GM18520 (cell line): ENCODE results near the gene FBRS.
"Not testable (repeated sequence)": the region's sequence is repeated elsewhere in the genome, so short reads cannot be mapped to it uniquely, and the experiment has no call there.

Experiments
- ATAC-seq: cut with Tn5 transposase; IDR thresholded peaks from one replicate; pipeline ENCODE4 v1.9.1; 2021; ENCODE audit not compliant: unreplicated experiment

FBRS gene

DNA sequence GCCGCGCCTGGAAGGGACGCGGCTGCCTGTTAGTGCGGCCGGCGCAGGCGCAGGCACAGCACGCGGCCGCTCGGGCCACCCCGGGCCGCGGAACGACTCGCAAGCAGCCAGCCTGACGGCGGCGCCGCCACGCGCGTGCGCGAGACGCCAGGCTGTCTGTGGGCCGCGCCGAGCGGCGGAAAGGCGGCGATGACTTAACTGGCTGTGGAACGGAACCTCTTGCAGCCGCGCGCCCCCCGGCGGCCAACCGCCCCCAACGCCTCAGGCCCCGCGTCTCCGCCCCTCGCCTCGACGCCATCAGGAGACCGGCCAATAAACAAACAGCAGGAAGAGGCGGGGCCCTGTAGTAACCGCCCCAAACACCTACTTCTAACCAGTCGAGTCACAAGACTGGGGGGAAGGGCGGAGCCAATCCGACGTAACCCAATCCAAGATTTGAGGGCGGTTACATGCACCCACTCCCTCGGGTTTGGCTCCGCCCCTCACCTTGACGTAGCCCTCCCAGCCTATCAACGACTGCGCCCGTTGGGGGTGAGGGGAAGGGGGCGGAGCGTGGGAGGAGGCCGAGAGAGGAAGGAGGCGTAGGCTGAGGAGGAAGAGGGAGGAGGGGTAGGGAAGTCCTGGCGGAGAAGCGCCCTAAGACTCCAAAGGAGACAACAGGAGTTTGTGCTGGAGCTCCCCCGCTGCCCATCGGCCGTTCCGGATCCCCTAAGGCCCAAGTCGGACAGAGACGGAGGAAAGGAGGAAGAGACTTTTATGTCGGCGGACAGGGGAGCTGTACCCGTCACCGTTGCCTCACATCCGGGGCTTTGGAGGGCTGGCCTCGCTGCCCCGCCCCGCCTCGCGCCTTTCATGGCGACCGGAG lies at the start of gene FBRS:
Gene FBRS, plus strand, starts transcription at position 566 of the 865 bp plus-strand sequence. CDS start 1,088 bp downstream, outside the sequence.
- peak; percentile 59 for ATAC-seq

DNA sequence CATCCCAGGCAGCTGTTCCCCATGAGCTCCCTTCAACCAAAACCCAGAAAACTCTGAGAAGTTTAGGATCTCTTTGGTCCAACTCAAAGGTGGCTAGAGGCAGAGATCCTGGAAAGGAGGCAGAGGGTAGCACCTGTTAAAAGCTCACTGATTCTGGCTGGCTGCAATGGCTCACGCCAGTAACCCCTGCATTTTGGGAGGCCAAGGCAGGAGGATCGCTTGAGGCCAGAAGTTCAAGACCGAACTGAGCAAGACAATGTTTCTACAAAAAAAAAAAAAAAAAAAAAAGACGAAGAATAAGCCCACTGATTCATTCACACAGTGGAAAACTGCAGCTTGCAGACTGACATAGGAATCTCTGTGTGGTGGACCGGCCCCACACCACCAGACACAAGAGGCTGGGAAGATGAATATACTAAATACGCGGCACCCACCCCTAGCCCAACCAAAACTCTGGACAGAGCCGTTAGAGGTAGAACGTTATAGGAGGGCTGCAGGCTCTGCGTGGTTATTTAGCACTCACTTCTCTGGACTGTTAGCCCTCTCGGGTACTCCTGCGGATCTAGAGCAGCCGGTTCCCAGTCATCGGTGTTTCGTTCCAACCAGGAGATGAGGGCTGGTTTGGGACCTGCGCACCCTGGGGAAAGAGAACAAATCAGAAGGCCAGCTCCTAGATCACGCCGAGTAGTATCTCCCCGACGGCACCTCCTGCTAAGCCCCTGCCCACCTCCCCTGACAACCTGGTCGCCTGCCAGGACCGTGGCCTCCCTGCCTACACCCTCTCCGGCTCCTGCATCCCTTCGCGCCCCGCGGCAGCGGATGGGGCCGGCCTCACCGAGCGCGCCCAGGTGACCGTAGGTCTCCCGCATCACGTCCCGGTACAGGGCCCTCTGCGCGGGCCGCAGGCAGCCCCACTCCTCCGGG lies 49.0 kb upstream of the FBRS start:
- peak; percentile 21 for ATAC-seq

DNA sequence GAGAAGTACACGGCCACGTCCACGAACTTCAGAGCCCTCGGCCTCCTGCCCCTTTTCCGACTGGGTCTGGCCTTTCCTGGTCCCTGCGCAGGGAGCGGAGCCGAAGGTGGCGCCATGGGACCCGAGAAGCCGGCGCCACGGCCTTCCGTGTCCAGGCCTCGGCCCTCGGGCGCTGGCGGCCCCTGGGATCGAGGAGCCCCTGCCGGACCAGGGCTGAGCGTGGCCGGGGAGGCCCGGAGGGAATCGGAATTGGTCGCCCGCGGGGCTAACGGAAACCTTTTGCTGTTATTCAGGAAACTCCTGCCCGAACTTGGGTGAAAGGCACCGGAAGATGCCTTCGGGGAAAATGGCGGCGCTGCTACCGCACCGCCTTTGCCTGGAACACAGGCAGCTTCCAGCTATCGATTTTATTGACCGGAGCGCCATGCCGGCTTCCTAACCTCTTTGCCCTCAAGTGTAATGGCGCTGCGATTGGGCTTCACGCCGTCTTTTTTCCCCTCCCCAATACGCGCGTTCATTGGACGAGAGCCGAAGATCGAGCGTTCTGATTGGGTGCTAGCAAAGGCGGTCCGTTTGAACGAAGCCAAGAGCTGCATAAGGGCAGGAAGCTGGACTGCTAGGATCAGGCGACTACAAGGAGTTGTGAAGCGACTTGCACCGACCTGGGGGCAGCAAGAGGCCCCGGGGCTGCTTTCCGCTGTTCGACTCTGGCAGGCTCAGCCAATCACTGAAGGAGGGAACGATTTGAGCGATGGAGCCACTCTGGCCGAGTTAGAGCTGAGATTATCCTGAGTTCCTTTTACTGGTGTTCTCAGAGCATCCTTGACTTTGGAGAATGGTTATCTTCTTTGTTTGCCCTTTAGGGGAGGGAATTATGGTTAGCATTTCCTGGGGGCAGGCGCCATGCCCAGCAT lies 48.0 kb upstream of the FBRS start, which contains the start of gene ZNF689:
Gene ZNF689, minus strand, starts transcription at position 464 of the 914 bp plus-strand sequence. Its CDS starts 348 bp downstream, at position 116.
- ATAC-seq, result peak; percentile 83

DNA sequence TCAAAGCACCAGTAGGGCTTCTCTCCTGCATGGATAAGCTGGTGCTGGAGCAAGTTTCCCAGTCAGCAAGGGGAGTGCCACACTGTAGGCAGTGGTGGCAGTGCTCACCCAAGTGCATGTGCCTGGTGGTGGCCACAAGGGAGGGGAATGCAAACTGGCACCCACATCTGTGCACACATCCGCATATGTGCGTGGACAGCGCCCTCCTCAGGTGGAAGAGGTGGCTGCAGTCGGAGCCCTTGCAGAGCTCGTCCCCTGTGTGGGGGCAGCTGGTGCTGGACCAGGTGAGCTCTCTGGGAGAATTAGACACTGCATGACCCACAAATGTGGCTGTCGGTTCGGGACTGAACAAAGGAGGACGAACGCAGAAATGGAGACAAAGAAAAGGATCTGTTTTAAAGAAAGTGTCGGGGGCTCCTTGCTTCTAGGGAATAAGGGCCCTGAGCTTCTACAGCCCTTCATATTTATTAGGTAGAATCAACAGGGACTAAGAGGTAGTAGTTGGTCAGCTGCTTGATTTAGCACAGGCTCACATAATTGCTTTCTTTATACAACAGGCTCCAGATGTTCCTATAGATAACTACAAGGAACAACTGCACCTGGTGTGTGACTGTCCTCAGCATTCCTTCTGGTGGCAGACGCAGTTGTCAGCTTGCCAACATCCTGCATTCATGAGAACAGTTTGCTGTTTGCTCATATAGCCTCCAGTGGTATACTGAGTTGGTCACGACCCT lies 42.7 kb upstream of the FBRS start:
- no peak for ATAC-seq

DNA sequence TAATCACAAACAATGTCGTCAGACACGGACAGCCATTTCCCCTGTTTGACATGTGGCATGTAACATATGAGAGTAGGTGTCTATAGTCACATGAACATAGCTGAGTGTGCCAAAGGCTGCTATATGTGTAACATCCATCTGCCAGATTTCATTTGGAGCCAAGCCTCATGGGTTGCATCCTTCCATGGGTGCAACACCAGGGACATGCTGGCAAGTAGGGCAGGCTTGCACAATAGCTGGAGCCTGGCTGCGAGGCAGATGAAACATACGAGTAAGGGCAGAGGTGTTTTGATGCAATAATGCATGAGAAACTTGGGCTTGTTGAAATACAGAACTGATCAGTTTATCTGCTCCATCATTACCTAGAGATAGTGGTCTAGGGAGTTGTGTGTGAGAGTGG lies 39.0 kb upstream of the FBRS start:
- no peak for ATAC-seq

DNA sequence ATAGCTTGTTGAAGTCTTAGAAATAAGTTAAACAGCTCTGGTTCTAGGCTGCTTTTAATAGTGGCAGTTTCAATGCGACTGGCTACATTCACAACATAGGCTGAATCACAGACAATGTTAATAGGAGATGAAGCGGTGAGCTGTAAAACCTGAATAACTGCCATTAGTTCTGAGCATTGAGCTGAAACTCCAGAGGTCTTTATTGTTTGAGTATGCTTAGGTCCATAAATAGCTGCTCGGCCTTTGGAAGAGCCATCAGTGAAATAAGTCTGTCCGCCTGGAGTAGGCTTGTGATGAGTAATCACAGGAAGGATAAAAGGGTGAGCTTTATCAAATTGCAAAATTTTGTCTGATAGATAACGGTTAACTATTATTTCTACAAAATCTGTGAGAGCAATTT lies 38.6 kb upstream of the FBRS start:
- ATAC-seq, result no peak

DNA sequence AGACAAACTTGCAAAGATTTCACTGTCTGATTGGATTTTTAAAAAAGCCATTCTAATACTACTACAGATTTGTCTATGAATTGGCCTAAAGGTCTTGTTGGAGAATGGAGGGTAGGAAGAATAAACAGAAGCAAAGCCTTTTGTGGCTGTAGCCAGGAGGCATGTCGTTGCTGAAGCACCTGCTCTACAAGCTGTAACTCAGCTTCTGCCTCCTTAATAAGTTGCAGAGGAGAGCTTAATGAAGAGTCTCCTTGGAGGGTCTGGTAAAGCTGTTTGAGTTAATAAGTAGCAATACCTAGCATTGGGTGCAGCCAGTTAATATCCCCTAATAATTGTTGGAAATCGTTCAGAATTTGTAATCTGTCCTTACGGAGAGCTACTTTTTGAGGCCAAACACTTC lies 38.1 kb upstream of the FBRS start:
- ATAC-seq, result no peak

DNA sequence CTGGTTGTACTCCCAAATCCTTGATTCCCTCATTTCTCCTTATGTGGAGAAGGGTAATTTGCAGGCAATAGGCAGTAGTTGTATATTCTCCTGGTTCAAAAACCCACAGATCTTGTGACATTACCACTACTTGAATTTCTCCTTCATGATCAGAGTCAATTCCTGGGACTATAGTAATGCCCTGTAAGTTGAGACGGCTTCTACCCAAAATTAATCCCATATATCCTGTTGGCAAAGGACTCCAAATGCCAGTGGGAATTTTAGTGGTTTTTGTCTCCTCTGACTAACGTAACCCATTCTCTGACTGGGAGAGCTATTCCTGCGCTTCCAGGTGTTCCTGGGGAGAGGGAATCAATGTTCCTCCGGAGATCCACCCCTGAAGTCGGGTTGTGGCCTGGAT lies 36.5 kb upstream of the FBRS start:
- no peak for ATAC-seq

DNA sequence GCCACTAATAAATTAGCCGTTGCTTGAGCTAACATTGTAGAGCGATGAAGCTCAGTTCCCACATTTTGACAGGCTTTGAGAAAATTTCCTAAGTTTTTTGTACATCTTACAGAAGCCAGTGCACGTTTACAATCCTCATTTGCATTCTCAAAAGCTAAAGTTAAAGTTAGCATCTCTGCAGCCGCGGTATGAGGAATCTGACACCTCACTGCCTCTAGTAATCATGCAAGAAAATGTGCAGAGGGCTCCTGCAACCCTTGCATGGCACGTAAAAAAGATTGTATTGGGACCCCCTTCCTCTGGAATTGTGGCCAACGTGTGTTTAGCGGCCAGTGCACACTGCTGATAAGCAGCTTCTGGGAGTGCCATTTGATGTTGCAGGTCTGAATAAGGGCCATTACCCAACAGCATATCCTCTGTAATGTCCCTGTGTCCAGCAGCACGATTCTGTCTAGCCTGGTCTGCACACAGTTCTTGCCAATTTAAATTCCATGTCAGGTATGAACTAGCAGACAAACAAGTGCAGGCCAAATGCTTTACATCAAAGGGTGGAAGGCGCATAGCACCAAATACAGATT lies 35.7 kb upstream of the FBRS start:
- ATAC-seq, result no peak

DNA sequence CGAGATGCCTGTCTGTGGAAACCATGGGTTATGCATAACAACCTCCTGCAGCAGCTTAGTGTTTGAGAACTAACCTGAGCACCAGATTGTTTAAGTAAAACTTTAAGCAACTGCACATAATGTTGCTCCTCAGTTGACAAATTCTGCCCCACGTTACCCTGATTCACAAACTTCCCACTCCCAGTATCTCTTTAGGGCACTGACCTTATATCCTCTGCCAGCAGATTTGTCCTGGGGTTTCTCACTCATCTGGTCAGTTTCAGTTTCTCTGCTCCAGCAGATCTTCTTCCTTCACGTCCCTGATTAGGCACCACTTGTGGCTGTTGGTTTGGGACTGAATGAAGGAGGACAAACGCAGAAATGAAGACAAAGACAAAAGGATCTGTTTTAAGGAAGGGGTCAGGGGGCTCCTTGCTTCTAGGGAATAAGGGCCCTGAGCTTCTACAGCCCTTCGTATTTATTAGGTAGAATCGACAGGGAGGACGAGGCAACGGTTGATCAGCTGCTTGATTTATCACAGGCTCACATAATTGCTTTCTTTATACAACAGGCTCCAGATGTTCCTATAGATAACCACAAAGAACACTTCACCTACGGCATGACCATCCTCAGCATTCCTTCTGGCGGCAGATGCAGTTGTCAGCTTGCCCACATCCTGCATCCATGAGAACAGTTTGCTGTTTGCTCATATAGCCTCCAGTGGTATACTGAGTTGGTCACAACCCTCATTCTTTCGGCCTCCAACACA lies 34.5 kb upstream of the FBRS start:
- no peak for ATAC-seq

DNA sequence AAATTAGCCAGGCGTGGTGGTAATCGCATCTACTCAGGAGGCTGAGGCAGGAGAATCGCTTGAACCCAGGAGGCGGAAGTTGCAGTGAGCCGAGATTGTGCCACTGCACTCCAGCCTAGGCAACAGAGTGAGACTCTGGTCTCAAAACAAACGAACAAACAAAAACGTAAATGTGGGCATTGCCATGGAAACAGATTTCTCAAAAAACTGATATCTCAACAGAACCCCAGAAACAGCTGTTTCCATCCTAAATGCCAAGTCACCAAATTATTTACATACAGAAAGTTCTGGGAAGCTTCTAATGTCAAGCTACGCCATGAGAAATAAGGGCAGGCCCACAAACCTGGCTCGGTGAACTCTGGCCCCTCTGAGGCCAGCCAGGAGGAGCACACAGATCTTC lies 32.0 kb upstream of the FBRS start:
- ATAC-seq, result no peak

DNA sequence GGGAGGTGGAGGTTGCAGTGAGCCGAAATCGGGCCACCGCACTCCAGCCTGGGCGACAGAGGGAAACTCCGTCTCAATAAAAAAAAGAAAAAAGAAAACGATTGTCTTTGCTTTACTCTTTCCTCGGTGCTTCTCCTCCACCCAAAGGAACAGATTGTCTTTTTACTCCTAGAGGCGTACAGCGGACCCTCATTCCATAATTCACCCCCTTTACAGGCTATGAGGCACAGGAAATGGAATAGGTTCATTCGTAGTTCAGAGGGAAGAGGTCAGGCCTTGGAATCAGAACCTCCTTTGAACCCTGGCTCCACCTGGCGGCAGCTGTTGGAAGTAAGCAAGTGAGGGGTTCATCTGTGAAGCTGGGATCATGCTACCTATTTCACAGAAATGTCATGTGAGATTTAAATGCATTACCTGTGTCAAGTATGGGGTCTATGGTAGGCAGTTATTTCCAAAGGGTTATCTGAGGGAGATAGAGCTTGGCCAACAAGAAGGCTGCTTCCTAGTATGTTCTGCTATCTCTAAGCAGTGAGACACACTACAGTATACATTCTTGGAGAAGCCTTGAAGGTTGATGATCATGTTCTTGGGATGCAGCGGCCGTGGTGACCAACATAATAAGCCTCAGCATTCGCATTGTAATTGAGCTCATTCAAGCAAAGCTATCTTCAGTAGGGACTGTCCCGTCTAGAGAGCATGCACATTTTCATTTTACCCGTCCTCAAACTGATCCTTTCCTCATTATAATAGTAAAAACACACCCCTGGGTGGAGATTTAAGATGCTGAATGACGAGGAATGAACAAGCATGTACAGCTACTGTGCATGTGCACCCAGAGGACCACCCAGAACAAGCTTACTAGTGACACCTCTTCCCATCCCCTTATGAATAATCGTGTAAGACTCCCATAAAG lies 29.3 kb upstream of the FBRS start:
- ATAC-seq, result no peak

DNA sequence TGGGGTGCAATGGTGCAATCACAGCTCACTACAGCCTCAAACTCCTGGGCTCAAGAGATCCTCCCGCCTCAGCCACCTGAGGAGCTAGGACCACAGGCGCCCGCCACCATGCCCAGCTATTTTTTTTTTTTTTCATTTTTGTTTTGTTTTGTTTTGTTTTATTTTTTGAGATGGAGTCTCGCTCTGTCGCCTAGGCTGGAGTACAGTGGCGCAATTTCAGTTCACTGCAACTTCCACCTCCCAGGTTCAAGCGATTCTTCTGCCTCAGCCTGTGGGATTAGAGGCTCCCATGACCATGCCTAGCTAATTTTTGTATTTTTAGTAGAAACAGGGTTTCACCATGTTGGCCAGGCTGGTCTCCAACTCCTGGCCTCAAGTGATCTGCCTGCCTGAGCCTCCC lies 25.8 kb upstream of the FBRS start:
- ATAC-seq, result not testable (repeated sequence)

DNA sequence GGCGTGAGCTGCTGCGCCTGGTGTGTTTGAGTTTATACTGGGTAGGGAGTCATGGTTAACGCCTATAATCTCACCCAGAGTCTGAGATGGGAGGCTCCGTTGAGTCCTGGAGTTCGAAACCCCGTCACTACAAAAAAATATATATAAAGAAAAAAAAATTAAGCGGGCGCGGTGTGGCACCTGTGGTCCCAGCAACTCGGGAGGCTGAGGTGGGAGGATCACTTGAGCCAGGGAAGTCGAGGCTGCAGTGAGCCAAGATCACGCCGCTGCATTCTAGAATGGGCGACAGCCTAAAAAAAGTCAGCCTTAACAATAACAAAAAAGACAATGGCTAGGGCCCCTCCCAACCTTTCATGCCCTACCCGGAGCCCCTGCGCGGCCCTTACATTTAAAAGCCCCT lies 24.7 kb upstream of the FBRS start:
- ATAC-seq, result no peak

DNA sequence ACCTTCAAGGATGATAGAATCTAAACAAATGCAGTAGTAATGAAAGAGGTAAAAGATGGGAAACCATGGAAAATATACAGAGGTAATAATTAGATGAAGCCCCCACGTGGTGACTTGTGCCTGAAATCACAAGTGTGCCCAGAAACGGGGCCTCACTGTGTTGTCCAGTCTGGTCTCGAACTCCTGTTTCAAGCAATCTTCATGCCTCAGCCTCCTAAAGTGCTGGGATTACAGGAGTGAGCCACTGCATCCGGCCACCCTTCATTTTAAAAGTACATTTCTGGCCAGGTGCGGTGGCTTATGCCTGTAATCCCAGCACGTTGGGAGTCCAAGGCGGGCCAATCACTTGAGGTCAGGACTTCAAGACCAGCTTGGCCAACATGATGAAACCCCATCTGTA lies 21.6 kb upstream of the FBRS start:
- no peak for ATAC-seq

DNA sequence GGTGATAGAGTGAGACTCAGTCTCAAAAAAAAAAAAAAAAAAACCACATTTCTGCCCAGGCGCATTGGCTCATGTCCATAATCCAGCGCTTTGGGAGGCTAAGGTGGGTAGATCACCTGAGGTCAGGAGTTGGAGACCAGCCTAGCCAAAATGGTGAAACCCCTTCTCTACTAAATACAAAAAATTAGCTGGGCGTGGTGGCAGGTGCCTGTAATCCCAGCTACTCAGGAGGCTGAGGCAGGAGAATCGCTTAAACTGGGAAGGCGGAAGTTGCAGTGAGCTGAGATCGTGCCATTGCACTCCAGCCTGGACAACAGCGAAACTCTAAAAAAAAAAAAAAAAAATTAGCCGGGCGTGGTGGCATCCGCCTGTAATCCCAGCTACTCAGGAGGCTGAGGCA lies 21.1 kb upstream of the FBRS start:
- ATAC-seq, result not testable (repeated sequence)

DNA sequence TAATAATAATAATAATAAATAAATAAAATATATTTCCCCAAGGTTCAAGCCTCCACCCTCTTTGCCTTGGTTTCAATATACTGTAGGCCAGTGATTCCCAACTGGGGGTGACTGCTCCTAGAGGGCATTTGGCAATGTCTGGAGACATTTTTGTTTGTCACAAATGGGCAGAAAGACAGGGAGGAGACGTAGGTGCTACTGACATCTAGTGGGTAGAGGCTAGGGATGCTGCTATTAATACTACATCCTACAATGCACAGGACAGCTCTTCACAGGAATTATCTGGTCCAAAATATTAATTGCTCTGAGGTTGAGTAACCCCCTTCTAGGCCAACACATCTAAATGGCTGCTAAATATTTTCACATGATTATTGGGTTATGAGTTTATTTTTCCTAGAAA lies 20.3 kb upstream of the FBRS start:
- ATAC-seq, result no peak

DNA sequence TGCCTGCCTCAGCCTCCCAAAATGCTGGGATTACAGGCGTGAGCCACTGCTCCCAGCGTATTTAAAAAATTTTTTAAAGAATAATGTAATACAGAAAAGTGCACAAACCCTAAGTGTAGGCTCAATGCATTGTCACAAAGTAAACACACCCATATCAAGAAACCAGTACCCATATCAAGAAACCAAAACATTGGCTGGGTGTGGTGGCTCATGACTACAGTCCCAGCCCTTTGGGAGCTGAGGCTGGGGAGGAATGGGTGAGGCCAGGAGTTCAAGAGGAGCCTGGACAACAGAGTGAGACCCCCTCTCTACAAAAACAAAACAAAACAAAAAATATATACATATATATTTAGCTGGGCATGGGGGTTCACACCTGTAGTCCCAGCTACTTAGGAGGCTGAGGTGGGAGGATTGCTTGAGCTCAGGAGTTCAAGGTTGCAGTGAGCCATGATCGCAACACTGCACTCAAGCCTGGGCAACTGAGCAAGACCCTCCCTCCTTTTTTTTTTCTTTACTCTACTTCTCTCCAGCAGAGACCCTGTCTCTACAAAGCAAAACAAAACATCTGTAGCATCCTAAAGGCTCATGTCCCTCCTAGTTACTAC lies 16.8 kb upstream of the FBRS start:
- no peak for ATAC-seq
